ENCODE measurements around the gene SDK1. TPM values are rescaled to one million over a fixed set of nuclear protein-coding genes. Genes with fewer than 3 reads are reported as not detected.

Gene SDK1
- total RNA-seq, 1 donor from 2014 or later: 1.3 TPM

DNA sequence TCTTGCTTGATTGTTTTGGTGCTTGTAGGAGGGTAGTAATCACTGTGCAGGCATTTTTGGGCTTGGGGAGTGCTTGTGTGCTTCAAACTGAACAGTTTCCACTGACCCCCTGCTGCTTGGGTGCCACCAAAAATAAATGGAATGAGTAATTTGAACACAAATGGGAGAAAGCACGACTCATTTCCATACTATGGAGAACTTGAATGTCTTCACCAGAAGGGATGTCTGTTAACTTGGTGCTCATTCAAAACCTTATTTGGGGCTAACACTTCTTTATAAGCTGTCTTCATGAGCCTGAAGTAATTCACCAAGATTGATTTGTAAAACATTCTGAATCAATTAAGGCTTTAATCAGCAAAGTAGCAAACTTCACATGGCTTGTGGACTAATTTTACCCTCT is 560.3 kb downstream of the SDK1 start:
- peaks cover 13% of the 10 kb centered on the region for H3K4me1 Mint-ChIP-seq
- intact Hi-C loops (cut with micrococcal nuclease): no loop called here
- H3K36me3 Mint-ChIP-seq (ENCODE audit: low read depth): no peaks in the 10 kb centered on the region
- no peak overlapping the region for H3K27ac Mint-ChIP-seq
- no peaks in the 10 kb centered on the region for H3K9me3 Mint-ChIP-seq
- ATAC-seq (ENCODE audit: low read depth): no peak
- ChIA-PET POLR2A (no interaction called here), CTCF (no interaction called here)
- H3K4me3 Mint-ChIP-seq: no peak overlapping the region
- TF ChIP-seq, protein P1, sequence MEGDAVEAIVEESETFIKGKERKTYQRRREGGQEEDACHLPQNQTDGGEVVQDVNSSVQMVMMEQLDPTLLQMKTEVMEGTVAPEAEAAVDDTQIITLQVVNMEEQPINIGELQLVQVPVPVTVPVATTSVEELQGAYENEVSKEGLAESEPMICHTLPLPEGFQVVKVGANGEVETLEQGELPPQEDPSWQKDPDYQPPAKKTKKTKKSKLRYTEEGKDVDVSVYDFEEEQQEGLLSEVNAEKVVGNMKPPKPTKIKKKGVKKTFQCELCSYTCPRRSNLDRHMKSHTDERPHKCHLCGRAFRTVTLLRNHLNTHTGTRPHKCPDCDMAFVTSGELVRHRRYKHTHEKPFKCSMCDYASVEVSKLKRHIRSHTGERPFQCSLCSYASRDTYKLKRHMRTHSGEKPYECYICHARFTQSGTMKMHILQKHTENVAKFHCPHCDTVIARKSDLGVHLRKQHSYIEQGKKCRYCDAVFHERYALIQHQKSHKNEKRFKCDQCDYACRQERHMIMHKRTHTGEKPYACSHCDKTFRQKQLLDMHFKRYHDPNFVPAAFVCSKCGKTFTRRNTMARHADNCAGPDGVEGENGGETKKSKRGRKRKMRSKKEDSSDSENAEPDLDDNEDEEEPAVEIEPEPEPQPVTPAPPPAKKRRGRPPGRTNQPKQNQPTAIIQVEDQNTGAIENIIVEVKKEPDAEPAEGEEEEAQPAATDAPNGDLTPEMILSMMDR (IDR thresholded peaks at IDR 0.05): no peak
- H3K27me3 Mint-ChIP-seq: peaks cover 7% of the 10 kb centered on the region
- DNase-seq: no peak

DNA sequence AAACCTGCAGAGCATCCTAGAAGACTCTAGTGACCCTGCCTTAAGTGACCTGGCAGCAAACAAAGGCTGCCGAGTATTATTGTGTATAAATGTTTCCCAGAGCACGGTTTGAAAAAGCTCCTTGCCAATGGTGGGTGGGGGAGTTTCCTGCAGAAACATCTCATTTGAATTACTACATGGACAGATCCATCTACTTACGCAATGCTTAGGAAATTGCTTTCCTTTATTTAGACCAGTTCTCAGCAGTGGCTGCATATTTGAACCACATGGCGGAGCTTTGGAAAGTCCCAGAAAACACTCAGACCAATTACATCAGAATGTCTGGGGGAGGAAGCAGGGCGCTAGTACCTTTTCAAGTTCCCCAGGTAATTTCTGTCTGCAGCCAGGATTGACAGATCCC is 560.9 kb downstream of the SDK1 start:
- ChIA-PET CTCF (no interaction called here), POLR2A (no interaction called here)
- Mint-ChIP-seq H3K9me3 (no peaks in the 10 kb centered on the region), H3K27ac (no peak overlapping the region), H3K27me3 (peaks cover 7% of the 10 kb centered on the region), H3K4me1 (peaks cover 13% of the 10 kb centered on the region), H3K36me3 (ENCODE audit: low read depth) (no peaks in the 10 kb centered on the region), H3K4me3 (peak overlapping the region; percentile 8)
- intact Hi-C loops (cut with micrococcal nuclease): no loop called here
- ATAC-seq (ENCODE audit: low read depth): no peak
- TF ChIP-seq, protein P1 (IDR thresholded peaks at IDR 0.05): no peak
- DNase-seq: no peak

DNA sequence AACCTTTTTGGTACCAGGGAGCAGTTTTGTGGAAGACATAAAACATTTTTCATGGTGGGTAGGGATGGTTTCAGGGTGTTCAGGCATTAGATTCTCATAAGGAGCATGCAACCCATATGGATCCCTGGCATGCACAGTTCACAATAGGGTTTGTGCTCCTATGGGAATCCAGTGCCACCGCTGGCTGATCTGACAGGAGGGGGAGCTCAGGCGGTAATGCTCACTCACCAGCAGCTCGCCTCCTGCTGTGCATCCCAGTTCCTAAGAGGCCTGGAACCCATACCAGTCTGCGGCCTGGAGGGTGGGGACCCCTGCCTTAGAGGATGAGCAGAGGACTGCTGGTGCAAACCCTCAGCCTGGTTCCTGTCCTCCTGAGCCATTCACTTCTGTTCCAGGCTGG is 561.7 kb downstream of the SDK1 start:
- Mint-ChIP-seq H3K36me3 (ENCODE audit: low read depth) (no peaks in the 10 kb centered on the region), H3K4me1 (peaks cover 13% of the 10 kb centered on the region), H3K9me3 (no peaks in the 10 kb centered on the region), H3K27ac (no peak overlapping the region), H3K27me3 (peaks cover 7% of the 10 kb centered on the region), H3K4me3 (no peak overlapping the region)
- ChIA-PET CTCF (no interaction called here), POLR2A (no interaction called here)
- DNase-seq (no peak), ATAC-seq (ENCODE audit: low read depth) (no peak)
- intact Hi-C loops (cut with micrococcal nuclease): no loop called here
- TF ChIP-seq, protein P1 (IDR thresholded peaks at IDR 0.05): no peak

DNA sequence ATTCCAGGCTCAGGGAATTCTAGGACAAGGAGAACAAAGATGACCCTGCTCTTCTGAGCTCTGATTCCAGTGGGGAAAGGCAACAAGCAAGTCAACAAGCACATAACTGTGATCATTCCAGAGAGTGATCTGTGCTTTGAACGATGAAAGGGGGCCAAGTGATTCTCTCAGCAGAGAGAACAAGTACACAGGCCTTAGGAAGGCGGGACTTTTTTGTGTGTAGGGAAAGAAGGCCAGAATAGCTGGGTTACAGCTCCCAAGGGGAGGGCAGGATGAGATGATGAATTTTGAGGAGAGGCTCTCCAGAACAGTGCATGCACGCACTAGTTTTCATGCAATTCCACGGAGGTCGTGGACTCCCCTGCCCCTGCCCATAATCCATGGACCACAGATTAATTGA is 565.2 kb downstream of the SDK1 start:
- Mint-ChIP-seq H3K9me3 (no peaks in the 10 kb centered on the region), H3K27ac (no peak overlapping the region), H3K27me3 (peaks cover 6% of the 10 kb centered on the region), H3K4me3 (no peak overlapping the region), H3K4me1 (peaks cover 12% of the 10 kb centered on the region), H3K36me3 (ENCODE audit: low read depth) (no peaks in the 10 kb centered on the region)
- ATAC-seq (ENCODE audit: low read depth) (no peak), DNase-seq (no peak)
- CTCF ChIA-PET: no interaction called here
- POLR2A ChIA-PET: no interaction called here
- intact Hi-C loops (cut with micrococcal nuclease): no loop called here
- TF ChIP-seq, protein P1 (IDR thresholded peaks at IDR 0.05): no peak

DNA sequence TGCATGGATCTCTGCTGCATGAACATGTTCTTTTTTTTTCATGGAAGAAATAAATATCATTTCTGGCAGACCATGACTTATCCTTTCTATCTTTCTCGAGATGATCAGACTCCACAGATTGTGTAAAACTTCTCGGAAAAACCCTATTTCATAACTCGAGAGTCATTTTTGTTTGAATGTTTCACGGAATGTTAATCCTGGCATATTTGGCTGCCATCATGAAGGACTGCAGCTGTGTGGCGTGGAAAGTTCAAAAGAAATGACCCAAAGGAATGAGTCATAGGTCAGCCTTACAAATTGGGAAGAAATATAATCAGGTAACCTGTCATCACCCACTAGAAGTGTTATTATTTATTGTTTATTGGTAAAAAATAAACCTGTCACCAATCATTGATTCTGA is 566.8 kb downstream of the SDK1 start:
- Mint-ChIP-seq H3K36me3 (ENCODE audit: low read depth) (no peaks in the 10 kb centered on the region), H3K9me3 (no peaks in the 10 kb centered on the region), H3K4me3 (no peak overlapping the region), H3K4me1 (no peaks in the 10 kb centered on the region), H3K27ac (no peak overlapping the region), H3K27me3 (peaks cover 6% of the 10 kb centered on the region)
- intact Hi-C loops (cut with micrococcal nuclease): no loop called here
- CTCF ChIA-PET: no interaction called here
- POLR2A ChIA-PET: no interaction called here
- TF ChIP-seq, protein P1 (IDR thresholded peaks at IDR 0.05): no peak
- ATAC-seq (ENCODE audit: low read depth) (no peak), DNase-seq (no peak)

All from activated B cell treated with CpG ODN at 0.5 μM for 24 hours (primary cell).